IMR-90 (cell line): ENCODE measurements around the gene CD6. TPM values are rescaled to one million over a fixed set of nuclear protein-coding genes. Genes with fewer than 3 reads are reported as not detected.

Experiments
- ATAC-seq: fragments of 200-7000 bp; cut with Tn5 transposase; 2 replicates; pipeline ENCODE4 v1.9.1; 2020; ENCODE audit warnings: low read depth, mild to moderate bottlenecking, moderate library complexity
- BruUV-seq: library from RNA; stranded (reverse); fragments of 400-500 nt; replicated peaks from 2 replicates; lab custom pipeline; 2021; lab: Mats Ljungman, UMichigan
- CTCF ChIA-PET: fragments of 300-600 bp; formaldehyde crosslinking; extraction: SDS; loops from one replicate; lab custom pipeline; 2021; ENCODE audit warnings: antibody characterized with exemption; lab: Yijun Ruan, JAX
- POLR2A ChIA-PET: fragments of 300-600 bp; sonication (Branson Sonifier 250); formaldehyde crosslinking; loops from one replicate; lab custom pipeline; 2022; ENCODE audit warnings: antibody characterized with exemption; ENCODE audit not compliant: unreplicated experiment; lab: Charles Lee
- DNase-seq: peaks from one replicate; pipeline ENCODE4 v3.0.0; 2013
- H2AFZ ChIP-seq: replicated peaks from 2 replicates; pipeline ENCODE3; 2013; ENCODE audit warnings: low read length, mild to moderate bottlenecking; ENCODE audit not compliant: poor library complexity
- H2AK5ac ChIP-seq: 2 replicates; pipeline ENCODE4 v1.6.1; 2013; ENCODE audit warnings: low read depth, low read length, inconsistent platforms
- H2AK9ac ChIP-seq: replicated peaks from 2 replicates; pipeline ENCODE3; 2013; ENCODE audit warnings: mild to moderate bottlenecking, low read depth, low read length, moderate library complexity; ENCODE audit not compliant: poor library complexity
- H2BK120ac ChIP-seq: 2 replicates; pipeline ENCODE4 v1.6.1; 2013; ENCODE audit warnings: low read depth, low read length, inconsistent platforms
- H2BK15ac ChIP-seq: 3 replicates; pipeline ENCODE4 v1.6.1; 2013; ENCODE audit warnings: low read depth, low read length, inconsistent platforms
- H2BK20ac ChIP-seq: 2 replicates; pipeline ENCODE4 v1.6.1; 2013; ENCODE audit warnings: low read depth, mild to moderate bottlenecking, inconsistent platforms, low read length, moderate library complexity
- H2BK5ac ChIP-seq: 2 replicates; pipeline ENCODE4 v1.6.1; 2013; ENCODE audit warnings: mild to moderate bottlenecking, low read depth, low read length, inconsistent platforms; ENCODE audit not compliant: poor library complexity, severe bottlenecking
- H3K14ac ChIP-seq: replicated peaks from 2 replicates; pipeline ENCODE4 v1.6.1; 2013; ENCODE audit warnings: low read depth, low read length, inconsistent platforms
- H3K18ac ChIP-seq: 2 replicates; pipeline ENCODE4 v1.6.1; 2013; ENCODE audit warnings: low read depth, low read length, control low read depth
- H3K23ac ChIP-seq: 2 replicates; pipeline ENCODE4 v1.6.1; 2013; ENCODE audit warnings: low read depth, low read length, inconsistent platforms
- H3K27ac ChIP-seq: 2 replicates; pipeline ENCODE4 v1.5.1; 2013; ENCODE audit warnings: mild to moderate bottlenecking, control low read depth, low read length; ENCODE audit not compliant: insufficient read depth
- H3K27me3 ChIP-seq: 2 replicates; pipeline ENCODE4 v1.6.1; 2013; ENCODE audit warnings: low read length; ENCODE audit not compliant: control insufficient read depth, insufficient read depth
- H3K36me3 ChIP-seq: 2 replicates; pipeline ENCODE4 v1.6.1; 2013; ENCODE audit warnings: low read length, mixed read lengths; ENCODE audit not compliant: control insufficient read depth, insufficient read depth
- H3K4ac ChIP-seq: 2 replicates; pipeline ENCODE4 v1.6.1; 2013; ENCODE audit warnings: low read depth, low read length, inconsistent platforms
- H3K4me1 ChIP-seq: 2 replicates; pipeline ENCODE4 v1.6.1; 2013; ENCODE audit warnings: low read length, mixed read lengths; ENCODE audit not compliant: control insufficient read depth, insufficient read depth
- H3K4me2 ChIP-seq: 2 replicates; pipeline ENCODE4 v1.6.1; 2013; ENCODE audit warnings: low read depth, mild to moderate bottlenecking, control low read depth, low read length, moderate library complexity
- H3K4me3 ChIP-seq: 2 replicates; pipeline ENCODE4 v1.5.1; 2013; ENCODE audit warnings: low read depth, mild to moderate bottlenecking, control low read depth, low read length, moderate library complexity; ENCODE audit not compliant: insufficient read depth
- H3K56ac ChIP-seq: 2 replicates; pipeline ENCODE4 v1.6.1; 2013; ENCODE audit warnings: low read length, inconsistent platforms; ENCODE audit not compliant: insufficient read depth; ENCODE audit errors: extremely low read depth
- H3K79me1 ChIP-seq, 2 experiments: 2 replicates each; pipeline ENCODE4 v1.6.1; 2013; ENCODE audit warnings: low read length in 2 of 2, inconsistent platforms in 1 of 2, low read depth in 1 of 2
- H3K9ac ChIP-seq: 2 replicates; pipeline ENCODE4 v1.6.1; 2013; ENCODE audit warnings: low read depth, low read length, control low read depth
- H3K9me1 ChIP-seq: 2 replicates; pipeline ENCODE4 v1.6.1; 2013; ENCODE audit warnings: low read length, inconsistent platforms; ENCODE audit not compliant: insufficient read depth
- H3K9me3 ChIP-seq: 2 replicates; pipeline ENCODE4 v1.6.1; 2013; ENCODE audit warnings: low read length; ENCODE audit not compliant: control insufficient read depth, insufficient read depth
- H4K20me1 ChIP-seq: 2 replicates; pipeline ENCODE4 v1.6.1; 2013; ENCODE audit warnings: low read length, inconsistent platforms; ENCODE audit not compliant: insufficient read depth
- H4K5ac ChIP-seq: 2 replicates; pipeline ENCODE4 v1.6.1; 2013; ENCODE audit warnings: mild to moderate bottlenecking, low read depth, low read length, control low read depth
- H4K8ac ChIP-seq, 2 experiments: 2 replicates each; pipeline ENCODE4 v1.6.1; 2013; ENCODE audit warnings: low read depth in 2 of 2, low read length in 2 of 2, control low read depth in 1 of 2, inconsistent platforms in 1 of 2
- H4K91ac ChIP-seq: 2 replicates; pipeline ENCODE4 v1.6.1; 2013; ENCODE audit warnings: low read depth, low read length, inconsistent platforms; ENCODE audit not compliant: insufficient read depth
- BHLHE40 ChIP-seq: fragments of 150-350 bp; IDR thresholded peaks from 2 replicates; pipeline ENCODE4 v1.6.1; 2016; ENCODE audit warnings: mild to moderate bottlenecking, low read depth, low read length
- CHD1 ChIP-seq: IDR thresholded peaks from 2 replicates; pipeline ENCODE4 v1.6.1; 2012; ENCODE audit warnings: low read depth, low read length, improper control_type of control experiment
- CTCF ChIP-seq: conservative IDR thresholded peaks from 2 replicates; pipeline ENCODE4 v1.5.1; 2012; ENCODE audit warnings: mild to moderate bottlenecking, low read depth, low read length, improper control_type of control experiment
- ELK1 ChIP-seq: fragments of 150-350 bp; IDR thresholded peaks from 2 replicates; pipeline ENCODE4 v1.6.1; 2016; ENCODE audit warnings: low read depth, mild to moderate bottlenecking, low read length, moderate library complexity, borderline replicate concordance
- FOS ChIP-seq: fragments of 150-350 bp; IDR thresholded peaks from 2 replicates; pipeline ENCODE4 v1.6.1; 2016; ENCODE audit warnings: low read depth, low read length
- MAZ ChIP-seq: IDR thresholded peaks from 2 replicates; pipeline ENCODE4 v1.6.1; 2012; ENCODE audit warnings: low read depth, mild to moderate bottlenecking, low read length, improper control_type of control experiment, moderate library complexity, borderline replicate concordance
- MXI1 ChIP-seq: IDR thresholded peaks from 2 replicates; pipeline ENCODE4 v1.6.1; 2012; ENCODE audit warnings: low read depth, mild to moderate bottlenecking, low read length, moderate library complexity, borderline replicate concordance
- NFE2L2 ChIP-seq: fragments of 150-350 bp; IDR thresholded peaks from 2 replicates; pipeline ENCODE4 v1.6.1; 2016; ENCODE audit warnings: low read depth, mild to moderate bottlenecking, low read length
- RCOR1 ChIP-seq: IDR thresholded peaks from 2 replicates; pipeline ENCODE4 v1.6.1; 2012; ENCODE audit warnings: mild to moderate bottlenecking, low read length, improper control_type of control experiment; ENCODE audit not compliant: insufficient replicate concordance
- RFX5 ChIP-seq: IDR thresholded peaks from 2 replicates; pipeline ENCODE4 v1.8.0; 2012; ENCODE audit warnings: low read depth, mild to moderate bottlenecking, low read length, moderate library complexity
- SMC3 ChIP-seq: fragments of 150-350 bp; IDR thresholded peaks from 2 replicates; pipeline ENCODE4 v1.6.1; 2016; ENCODE audit warnings: low read depth, mild to moderate bottlenecking, antibody characterized with exemption, low read length, moderate library complexity
- WGBS, 2 experiments: methylation state at CpG; one replicate each; pipeline versions ENCODE4 v1.1.5 to v1.1.7; 2013; ENCODE audit warnings: missing lambda C conversion rate in 2 of 2; ENCODE audit not compliant: insufficient read length in 1 of 2; ENCODE audit errors: extremely low coverage in 2 of 2; 5-methylcytosine and 5-hydroxymethylcytosine counted together
- dilution Hi-C: fragments of 300-500 bp; cut with HindIII; formaldehyde crosslinking; loops from one replicate; pipeline ENCODE4 v1.14.3; 2018; ENCODE audit warnings: low sequenced_read_pairs; ENCODE audit not compliant: unreplicated experiment
- in situ Hi-C: fragments of 300-500 bp; cut with MboI; formaldehyde crosslinking; loops from 3 replicates; pipeline ENCODE4 v1.14.3; 2019; ENCODE audit warnings: low sequenced_read_pairs, inconsistent platforms, mixed read lengths
- intact Hi-C: fragments of 100-400 bp; cut with micrococcal nuclease; formaldehyde crosslinking; loops from 2 replicates; pipeline ENCODE4 v1.10.0; 2022
- polyA plus RNA-seq, 3 experiments: library from polyadenylated mRNA; depleted of rRNA; stranded (reverse); fragments of >200 nt; gene quantifications; 2 replicates each; pipeline ENCODE4 v1.2.3, GENCODE V29; 2012; ENCODE audit warnings: low replicate concordance in 1 of 3
- total RNA-seq: library from RNA; depleted of rRNA; stranded (reverse); fragments of >200 nt; gene quantifications from 2 replicates; pipeline ENCODE4 v1.2.3, GENCODE V29; 2012

CD6 gene
- total and polyA plus RNA-seq, 2 of the 4 experiments (the other 2 are of a cell fraction): not detected

GRCh38 chr11:61020551-61021235 lies 49.2 kb downstream of the CD6 start:
- no peak overlapping the region for H3K23ac ChIP-seq
- WGBS, 2 experiments: 69% methylated on average over 5 of the region's 10 CpGs; no CpG with 5 or more reads in 1 of the 2 experiments
- no peak overlapping the region for H3K27ac ChIP-seq
- intact Hi-C loops (no loop called here), in situ Hi-C loops (no loop called here), dilution Hi-C loops (no loop called here)
- no peak overlapping the region for H2BK5ac ChIP-seq
- H2BK20ac ChIP-seq: no peak overlapping the region
- ATAC-seq (no peak), DNase-seq (no peak)
- H2AFZ ChIP-seq: no peak overlapping the region
- no peak overlapping the region for H4K8ac ChIP-seq
- no peaks in the 10 kb centered on the region for H3K4me1 ChIP-seq
- H3K4me3 ChIP-seq: no peak overlapping the region
- H3K9ac ChIP-seq: no peak overlapping the region
- H2BK120ac ChIP-seq: no peak overlapping the region
- H3K27me3 ChIP-seq: peaks cover 60% of the 10 kb centered on the region
- no peak overlapping the region for H2AK9ac ChIP-seq
- no peak overlapping the region for H4K5ac ChIP-seq
- H3K36me3 ChIP-seq: no peaks in the 10 kb centered on the region
- no peak overlapping the region for H3K56ac ChIP-seq
- no peak overlapping the region for H2BK15ac ChIP-seq
- no peaks in the 10 kb centered on the region for H3K79me1 ChIP-seq
- no peak overlapping the region for H2AK5ac ChIP-seq
- no peaks in the 10 kb centered on the region for H3K9me3 ChIP-seq
- H4K20me1 ChIP-seq: no peaks in the 10 kb centered on the region; the same call in 1 of the 2 replicates
- H4K91ac ChIP-seq: no peak overlapping the region
- H3K9me1 ChIP-seq: no peaks in the 10 kb centered on the region
- H3K14ac ChIP-seq: no peak overlapping the region
- H3K18ac ChIP-seq: no peak overlapping the region
- H3K4me2 ChIP-seq: no peak overlapping the region
- BruUV-seq: no TSS peak
- CTCF ChIA-PET: interaction anchor here (1.0 kb wide), 1 partner anchor 34 kb away, joined by 4 read pairs; no protein-coding TSS in a partner anchor
- TF ChIP-seq FOS: no peak
- TF ChIP-seq CHD1: no peak
- no peak for TF ChIP-seq NFE2L2
- TF ChIP-seq BHLHE40: no peak
- TF ChIP-seq MXI1: no peak
- no peak for TF ChIP-seq ELK1
- TF ChIP-seq CTCF: no peak
- TF ChIP-seq SMC3: no peak
- no peak for TF ChIP-seq RFX5
- no peak for TF ChIP-seq RCOR1
- TF ChIP-seq MAZ: no peak
- POLR2A ChIA-PET: no interaction called here
- no peak overlapping the region for H3K4ac ChIP-seq
